BE2C (cell line): ENCODE data around the gene RANBP3.

Experiments
- DNase-seq: peaks from one replicate; pipeline ENCODE4 v3.0.0-alpha.2; 2020
- H3K27me3 ChIP-seq: fragments of 250-450 bp; sonication (Bioruptor Pico); 2 replicates; pipeline ENCODE4 v1.5.1; 2020; ENCODE audit warnings: mild to moderate bottlenecking
- H3K36me3 ChIP-seq: fragments of 250-450 bp; sonication (Bioruptor Pico); 2 replicates; pipeline ENCODE4 v1.5.1; 2020; ENCODE audit warnings: mild to moderate bottlenecking
- H3K4me1 ChIP-seq: fragments of 250-450 bp; sonication (Bioruptor Pico); 2 replicates; pipeline ENCODE4 v1.5.1; 2020
- H3K4me3 ChIP-seq: 2 replicates; pipeline ENCODE4 v1.5.1; 2011; ENCODE audit warnings: low read depth, low read length
- H3K9me3 ChIP-seq: fragments of 250-450 bp; sonication (Bioruptor Pico); 2 replicates; pipeline ENCODE4 v1.5.1; 2020
- CTCF ChIP-seq: IDR thresholded peaks from 2 replicates; pipeline ENCODE4 v1.5.1; 2012; ENCODE audit warnings: mild to moderate bottlenecking, low read depth, low read length

The RANBP3 gene

GRCh38 chr19:5947435-5947834 lies 30.5 kb downstream of the RANBP3 start:
- Histone ChIP-seq H3K36me3 (peaks cover 32% of the 10 kb centered on the region), H3K27me3 (no peaks in the 10 kb centered on the region), H3K4me3 (no peak overlapping the region), H3K9me3 (0 out of 2 replicates have a peak, but pooled peaks cover 3% of the 10 kb centered on the region), H3K4me1 (peaks cover 27% of the 10 kb centered on the region)
- DNase-seq = no peak
- TF ChIP-seq CTCF = no peak

GRCh38 chr19:5943623-5944022 lies 34.3 kb downstream of the RANBP3 start:
- H3K4me3 ChIP-seq = no peak overlapping the region
- H3K36me3 ChIP-seq = peaks cover 51% of the 10 kb centered on the region
- peaks cover 9% of the 10 kb centered on the region for H3K4me1 ChIP-seq
- no peak for TF ChIP-seq CTCF
- 0 out of 2 replicates have a peak, but pooled peaks cover 3% of the 10 kb centered on the region for H3K9me3 ChIP-seq
- no peak for DNase-seq
- H3K27me3 ChIP-seq = no peaks in the 10 kb centered on the region

- DNase-seq = no peak
- Histone ChIP-seq H3K4me3 (no peak overlapping the region), H3K4me1 (peaks cover 8% of the 10 kb centered on the region), H3K9me3 (0 out of 2 replicates have a peak, but pooled peaks cover 3% of the 10 kb centered on the region), H3K27me3 (no peaks in the 10 kb centered on the region), H3K36me3 (peaks cover 51% of the 10 kb centered on the region)
- TF ChIP-seq CTCF = no peak
Measured at GRCh38 chr19:5943045-5943444, 34.9 kb downstream of the RANBP3 start.

GRCh38 chr19:5941673-5942072 lies 36.3 kb downstream of the RANBP3 start:
- H3K36me3 ChIP-seq = peaks cover 50% of the 10 kb centered on the region

GRCh38 chr19:5940260-5941208 lies 37.4 kb downstream of the RANBP3 start:
- H3K4me3 ChIP-seq = no peak overlapping the region
- 0 out of 2 replicates have a peak, but pooled peaks cover 3% of the 10 kb centered on the region for H3K9me3 ChIP-seq
- DNase-seq = no peak
- no peaks in the 10 kb centered on the region for H3K27me3 ChIP-seq
- H3K4me1 ChIP-seq = peaks cover 29% of the 10 kb centered on the region
- TF ChIP-seq CTCF = no peak
- H3K36me3 ChIP-seq = peaks cover 47% of the 10 kb centered on the region

More at GRCh38 chr19:5941673-5942072, 36.3 kb downstream of the RANBP3 start:
- Histone ChIP-seq H3K9me3 (0 out of 2 replicates have a peak, but pooled peaks cover 3% of the 10 kb centered on the region), H3K27me3 (no peaks in the 10 kb centered on the region), H3K4me1 (peaks cover 18% of the 10 kb centered on the region), H3K4me3 (no peak overlapping the region)
- no peak for TF ChIP-seq CTCF
- DNase-seq = no peak

- peak; percentile 75 for DNase-seq
- Histone ChIP-seq H3K4me1 (peaks cover 45% of the 10 kb centered on the region), H3K36me3 (peaks cover 44% of the 10 kb centered on the region), H3K27me3 (no peaks in the 10 kb centered on the region), H3K9me3 (no peaks in the 10 kb centered on the region), H3K4me3 (no peak overlapping the region)
- no peak for TF ChIP-seq CTCF
Measured at GRCh38 chr19:5937550-5937949, 40.4 kb downstream of the RANBP3 start.
